HEK293T (cell line): ENCODE data around the gene GPR68.
"Not testable (repeated sequence)": the region's sequence is repeated elsewhere in the genome, so short reads cannot be mapped to it uniquely, and the experiment has no call there.

Experiments used
- BHLHE40 ChIP-seq: fragments of 450-650 bp; IDR thresholded peaks from 2 replicates; pipeline ENCODE4 v1.6.1; 2016; ENCODE audit warnings: mild to moderate bottlenecking, moderate library complexity, borderline replicate concordance
- ELF4 ChIP-seq: fragments of 450-650 bp; IDR thresholded peaks from 2 replicates; pipeline ENCODE4 v1.6.1; 2017; ENCODE audit warnings: antibody characterized with exemption
- FOXK2 ChIP-seq: fragments of 450-650 bp; IDR thresholded peaks from 2 replicates; pipeline ENCODE4 v1.6.1; 2016; ENCODE audit warnings: mild to moderate bottlenecking
- NFRKB ChIP-seq: fragments of 450-650 bp; IDR thresholded peaks from 2 replicates; pipeline ENCODE4 v1.6.1; 2016; ENCODE audit warnings: mild to moderate bottlenecking, moderate library complexity
- SP1 ChIP-seq: fragments of 450-650 bp; IDR thresholded peaks from 2 replicates; pipeline ENCODE4 v1.6.1; 2017
- SUZ12 ChIP-seq: fragments of 450-650 bp; IDR thresholded peaks from 2 replicates; pipeline ENCODE4 v1.6.1; 2016; ENCODE audit warnings: mild to moderate bottlenecking
- TARDBP ChIP-seq: fragments of 450-650 bp; IDR thresholded peaks from 2 replicates; pipeline ENCODE4 v1.6.1; 2016

- not testable (repeated sequence) for TF ChIP-seq NFRKB, FOXK2, SUZ12, SP1, BHLHE40, ELF4, TARDBP
Measured at GRCh38 chr14:91200802-91201201, 43.7 kb downstream of the GPR68 start.
